Measurements from ENCODE around the gene ENO2. TPM values are rescaled to one million over a fixed set of nuclear protein-coding genes. Genes with fewer than 3 reads are reported as not detected.

ENO2 gene
- polyA plus RNA-seq, 1 of the 3 experiments (the other 2 are of a cell fraction): 50.6 TPM

GRCh38 chr12:6939191-6939540, 24.8 kb downstream of the ENO2 start:
- CTCF ChIA-PET: interaction anchor here (0.9 to 9.2 kb wide), 8 partner anchors 10 to 174 kb away, joined by 3 to 134 read pairs (median 7); partner anchors contain the start of genes ENO2 and SPSB2
- WGBS (ENCODE audit: low lambda C conversion rate): 95% methylated on average over 2 of the region's 2 CpGs
- H3F3A ChIP-seq (replicated peaks; ENCODE audit: insufficient read depth): peaks cover 70% of the 10 kb centered on the region
- no peak overlapping the region for H2AFZ ChIP-seq (ENCODE audit: low read depth)
- no peak overlapping the region for H3K4me2 ChIP-seq
- H3K79me2 ChIP-seq (ENCODE audit: insufficient read depth): peaks cover 33% of the 10 kb centered on the region
- H3K9me2 ChIP-seq: no peaks in the 10 kb centered on the region
- no peak overlapping the region; a peak in 1 of 4 replicates for H3K27ac ChIP-seq (ENCODE audit: low read depth in 2 of 2, low read length in 1 of 2)
- H3K9ac ChIP-seq: no peak overlapping the region
- H3K36me3 ChIP-seq (replicated peaks in 1 of 2; ENCODE audit: control insufficient read depth in 1 of 2, insufficient read depth in 2 of 2, low read length in 1 of 2): peaks cover 47 to 54% of the 10 kb centered on the region in 2 experiments
- DNase-seq: no peak
- POLR2A ChIA-PET: interaction anchor here (0.7 to 1.6 kb wide), 2 partner anchors 15 to 26 kb away, joined by 3 read pairs; no protein-coding TSS in a partner anchor
- peaks cover 0 to 22% of the 10 kb centered on the region in 2 experiments; a peak in 1 of 4 replicates for H3K4me1 ChIP-seq (ENCODE audit: control insufficient read depth in 1 of 2, insufficient read depth in 2 of 2, low read depth in 1 of 2, low read length in 1 of 2)
- no peak overlapping the region for H3K4me3 ChIP-seq (ENCODE audit: low read depth in 2 of 2, low read length in 1 of 2)
- H4K20me1 ChIP-seq (ENCODE audit: insufficient read depth): peaks cover 2% of the 10 kb centered on the region; the same call in 1 of the 2 replicates
- H3K9me3 ChIP-seq: no peaks in the 10 kb centered on the region
- TF ChIP-seq PBX3 (IDR thresholded peaks at IDR 0.05): no peak
- no peak for TF ChIP-seq RCOR1 (IDR thresholded peaks at IDR 0.05; ENCODE audit: low read length)
- no peak for TF ChIP-seq MAX (IDR thresholded peaks at IDR 0.05; ENCODE audit: low read depth)
- TF ChIP-seq RAD21 (IDR thresholded peaks at IDR 0.05; ENCODE audit: low read length): no peak
- TF ChIP-seq SIN3A (IDR thresholded peaks at IDR 0.05; ENCODE audit: borderline replicate concordance, low read depth, low read length): no peak
- TF ChIP-seq IRF3 (IDR thresholded peaks at IDR 0.05; ENCODE audit: low read depth, low read length): no peak
- no peak for TF ChIP-seq RFX5 (IDR thresholded peaks at IDR 0.05; ENCODE audit: low read length)
- no peak for TF ChIP-seq YY1 (IDR thresholded peaks at IDR 0.05; ENCODE audit: low read depth)
- no peaks in the 10 kb centered on the region for H3K27me3 ChIP-seq (ENCODE audit: insufficient read depth)

GRCh38 chr12:6941267-6941666, 26.9 kb downstream of the ENO2 start:
- peaks cover 32 to 34% of the 10 kb centered on the region in 2 experiments for H3K36me3 ChIP-seq (replicated peaks in 1 of 2; ENCODE audit: control insufficient read depth in 1 of 2, insufficient read depth in 2 of 2, low read length in 1 of 2)
- peaks cover 29% of the 10 kb centered on the region for H3K79me2 ChIP-seq (ENCODE audit: insufficient read depth)
- no peak for DNase-seq
- H4K20me1 ChIP-seq (ENCODE audit: insufficient read depth): no peaks in the 10 kb centered on the region
- ChIA-PET POLR2A (interaction anchor here (0.9 kb wide), 1 partner anchor 90 kb away, joined by 4 read pairs; the partner anchor contains the start of gene CDCA3), CTCF (interaction anchor here (0.9 to 9.2 kb wide), 4 partner anchors 18 to 70 kb away, joined by 3 to 134 read pairs (median 29); partner anchors contain the start of gene SPSB2)
- H3K9ac ChIP-seq: no peak overlapping the region
- no peaks in the 10 kb centered on the region for H3K27me3 ChIP-seq (ENCODE audit: insufficient read depth)
- H3K4me1 ChIP-seq (ENCODE audit: control insufficient read depth in 1 of 2, insufficient read depth in 2 of 2, low read depth in 1 of 2, low read length in 1 of 2): peaks cover 6 to 31% of the 10 kb centered on the region in 2 experiments; a peak in 3 of 4 replicates
- H3F3A ChIP-seq (replicated peaks; ENCODE audit: insufficient read depth): peaks cover 65% of the 10 kb centered on the region
- H3K9me3 ChIP-seq: no peaks in the 10 kb centered on the region
- H3K9me2 ChIP-seq: no peaks in the 10 kb centered on the region
- no peak overlapping the region for H3K4me2 ChIP-seq
- H3K4me3 ChIP-seq (ENCODE audit: low read depth in 2 of 2, low read length in 1 of 2): no peak overlapping the region
- WGBS (ENCODE audit: low lambda C conversion rate): 93% methylated on average over 7 of the region's 12 CpGs
- H2AFZ ChIP-seq (ENCODE audit: low read depth): no peak overlapping the region
- peak overlapping the region in 1 of 2 experiments; percentile 14; a peak in 2 of 4 replicates for H3K27ac ChIP-seq (ENCODE audit: low read depth in 2 of 2, low read length in 1 of 2)
- TF ChIP-seq FOXJ3 (CRISPR knock-in tag; IDR thresholded peaks at IDR 0.05) (no peak), SIN3A (IDR thresholded peaks at IDR 0.05; ENCODE audit: borderline replicate concordance, low read depth, low read length) (no peak), CTCF (IDR thresholded peaks at IDR 0.05) (no peak), YY1 (IDR thresholded peaks at IDR 0.05; ENCODE audit: low read depth) (no peak), FOSL2 (IDR thresholded peaks at IDR 0.05; ENCODE audit: borderline replicate concordance, low read depth) (no peak), EP300 (IDR thresholded peaks at IDR 0.05; ENCODE audit: borderline replicate concordance in 1 of 2, low read depth in 1 of 2, low read length in 1 of 2) (no peak), RFX5 (IDR thresholded peaks at IDR 0.05; ENCODE audit: low read length) (no peak), JUND (IDR thresholded peaks at IDR 0.05) (no peak), NRF1 (IDR thresholded peaks at IDR 0.05; ENCODE audit: low read depth, low read length) (no peak), RCOR1 (IDR thresholded peaks at IDR 0.05; ENCODE audit: low read length) (no peak), CHD2 (IDR thresholded peaks at IDR 0.05; ENCODE audit: low read length, partially characterized antibody) (no peak), USF2 (IDR thresholded peaks at IDR 0.05; ENCODE audit: borderline replicate concordance, low read depth, low read length) (no peak), ZBTB33 (IDR thresholded peaks at IDR 0.05; ENCODE audit: borderline replicate concordance, low read depth) (no peak), EZH2phosphoT487 (IDR thresholded peaks at IDR 0.05; ENCODE audit: borderline replicate concordance, low read depth) (no peak), NFIC (IDR thresholded peaks at IDR 0.05; ENCODE audit: borderline replicate concordance) (no peak), TCF12 (IDR thresholded peaks at IDR 0.05) (no peak)

Measured in SK-N-SH (cell line).